HepG2 (cell line): ENCODE data around the gene MAPKAPK3. TPM values are rescaled to one million over a fixed set of nuclear protein-coding genes. Genes with fewer than 3 reads are reported as not detected.

Source experiments
- AFF4 ChIP-seq: sonication (generic); formaldehyde crosslinking; IDR thresholded peaks from 2 replicates; pipeline ENCODE4 v1.4.0; 2020; ENCODE audit warnings: missing genetic modification reagents
- DR1 ChIP-seq: sonication (generic); formaldehyde crosslinking; IDR thresholded peaks from 2 replicates; pipeline ENCODE4 v1.8.0; 2021; ENCODE audit warnings: mild to moderate bottlenecking, missing genetic modification reagents, inconsistent platforms
- GLMP ChIP-seq: sonication (generic); formaldehyde crosslinking; IDR thresholded peaks from 2 replicates; pipeline ENCODE4 v1.9.0; 2021; ENCODE audit warnings: missing genetic modification reagents, mild to moderate bottlenecking, borderline replicate concordance
- NFKBIZ ChIP-seq: IDR thresholded peaks from 2 replicates; pipeline ENCODE4 v1.6.1; 2018; ENCODE audit warnings: missing genetic modification reagents, missing compliant biosample characterization
- PRDM10 ChIP-seq: sonication (generic); formaldehyde crosslinking; IDR thresholded peaks from 2 replicates; pipeline ENCODE4 v1.4.0; 2020; ENCODE audit warnings: low read depth, missing genetic modification reagents
- RXRB ChIP-seq: IDR thresholded peaks from 2 replicates; pipeline ENCODE4 v1.6.1; 2016; ENCODE audit warnings: borderline replicate concordance, missing genetic modification reagents, missing compliant biosample characterization
- SIN3A ChIP-seq: IDR thresholded peaks from 2 replicates; pipeline ENCODE4 v1.6.1; 2011; ENCODE audit warnings: low read depth, mild to moderate bottlenecking, control low read depth, low read length, borderline replicate concordance
- ZFP1 ChIP-seq: IDR thresholded peaks from 2 replicates; pipeline ENCODE4 v1.6.1; 2016
- ZNF101 ChIP-seq: sonication (generic); formaldehyde crosslinking; IDR thresholded peaks from 2 replicates; pipeline ENCODE4 v1.4.0; 2020; ENCODE audit warnings: mild to moderate bottlenecking, low read depth, missing genetic modification reagents, borderline replicate concordance
- ZNF343 ChIP-seq: sonication (generic); formaldehyde crosslinking; IDR thresholded peaks from 2 replicates; pipeline ENCODE4 v1.4.0; 2020; ENCODE audit warnings: mild to moderate bottlenecking, missing genetic modification reagents
- ZNF362 ChIP-seq: sonication (generic); formaldehyde crosslinking; IDR thresholded peaks from 2 replicates; pipeline ENCODE4 v1.4.0; 2020; ENCODE audit warnings: missing genetic modification reagents, mild to moderate bottlenecking, borderline replicate concordance
- ZNF616 ChIP-seq: sonication (generic); formaldehyde crosslinking; IDR thresholded peaks from 2 replicates; pipeline ENCODE4 v1.5.0; 2020; ENCODE audit warnings: low read depth, mild to moderate bottlenecking, missing genetic modification reagents
- ZNF652 ChIP-seq: IDR thresholded peaks from 2 replicates; pipeline ENCODE4 v1.6.1; 2016; ENCODE audit warnings: low read depth, borderline replicate concordance
- ZNF776 ChIP-seq: sonication (generic); formaldehyde crosslinking; IDR thresholded peaks from 2 replicates; pipeline ENCODE4 v1.4.0; 2020; ENCODE audit warnings: mild to moderate bottlenecking, missing genetic modification reagents
- polyA plus RNA-seq, 8 experiments: library from polyadenylated mRNA; depleted of rRNA in 3 of 8; stranded (reverse) in 7 of 8; unstranded in 1 of 8; fragments of >200 nt; fragmentation: Illumina TruSeq in 4 of 8; extraction: Trizol in 4 of 8; gene quantifications; 2 replicates each; pipeline versions ENCODE4 v1.2.1 to v1.2.3, GENCODE V29; 2011 to 2016; ENCODE audit warnings: low read depth in 4 of 8, missing spikeins in 1 of 8, mixed read lengths in 1 of 8; ENCODE audit not compliant: insufficient read depth in 1 of 8
- total RNA-seq, 5 experiments: library from RNA; depleted of rRNA; stranded (reverse); fragments of >200 nt; fragmentation: Illumina TruSeq; extraction: Trizol; gene quantifications; 2 replicates each; pipeline ENCODE4 v1.2.3, GENCODE V29; 2016; ENCODE audit warnings: low read depth in 1 of 5

Gene MAPKAPK3
- total and polyA plus RNA-seq, 2 of the 13 experiments (the other 11 are each of a cell fraction or from before 2014, with no cell fraction given), result 39.9 to 41.2 TPM

GRCh38 chr3:50568947-50569749 is 47.8 kb upstream of the MAPKAPK3 start, which contains the start of gene HEMK1 (continued):
- TF ChIP-seq DR1 (CRISPR knock-in tag), result peak; percentile 67; the same call in 1 of the 2 replicates
- peak; percentile 68; the same call in 1 of the 2 replicates for TF ChIP-seq RXRB
- 0 out of 2 replicates have a peak, but pooled peaks have one; percentile 17 for TF ChIP-seq ZNF362 (CRISPR knock-in tag)
- no peak for TF ChIP-seq GLMP (CRISPR knock-in tag)
- TF ChIP-seq ZFP1 (CRISPR knock-in tag), result 0 out of 2 replicates have a peak, but pooled peaks have one; percentile 31
- 0 out of 2 replicates have a peak, but pooled peaks have one; percentile 68 for TF ChIP-seq PRDM10 (CRISPR knock-in tag)
- TF ChIP-seq AFF4 (CRISPR knock-in tag), result no peak
- TF ChIP-seq ZNF652 (CRISPR knock-in tag), result 0 out of 2 replicates have a peak, but pooled peaks have one; percentile 18
- no peak for TF ChIP-seq SIN3A
- TF ChIP-seq ZNF101, result no peak
- TF ChIP-seq ZNF616 (CRISPR knock-in tag), result no peak
- 0 out of 2 replicates have a peak, but pooled peaks have one; percentile 40 for TF ChIP-seq ZNF343 (CRISPR knock-in tag)
- TF ChIP-seq NFKBIZ (CRISPR knock-in tag), result no peak
- TF ChIP-seq ZNF776 (CRISPR knock-in tag), result 0 out of 2 replicates have a peak, but pooled peaks have one; percentile 64
